Motor neuron (in vitro differentiated cells): ENCODE measurements around the gene ILF2. TPM values are rescaled to one million over a fixed set of nuclear protein-coding genes. Genes with fewer than 3 reads are reported as not detected.
"Not testable (repeated sequence)": the region's sequence is repeated elsewhere in the genome, so short reads cannot be mapped to it uniquely, and the experiment has no call there.

ENCODE experiments used
- ATAC-seq, 8 experiments: fragments of 200-7000 bp; cut with Tn5 transposase; replicated peaks in 6 of 8; 2 replicates each; pipeline ENCODE4 v1.8.0; 2021; ENCODE audit warnings: mild to moderate bottlenecking in 8 of 8, moderate library complexity in 8 of 8
- H3K27ac ChIP-seq, 2 donors: fragments of 250-450 bp; sonication (Bioruptor Pico); 2 replicates each; pipeline ENCODE4 v1.9.0; 2021; ENCODE audit warnings: antibody characterized with exemption in 2 of 2, mild to moderate bottlenecking in 2 of 2, moderate library complexity in 1 of 2
- H3K4me1 ChIP-seq, 2 donors: fragments of 250-450 bp; sonication (Bioruptor Pico); replicated peaks in 1 of 2; 2 replicates each; pipeline ENCODE4 v1.6.1; 2021; ENCODE audit warnings: antibody characterized with exemption in 2 of 2, mild to moderate bottlenecking in 2 of 2, moderate library complexity in 1 of 2
- H3K4me3 ChIP-seq, 5 donors: fragments of 250-450 bp; sonication (Bioruptor Pico); 2 replicates each; pipeline ENCODE4 v1.9.0; 2021; ENCODE audit warnings: antibody characterized with exemption in 5 of 5, mild to moderate bottlenecking in 5 of 5, moderate library complexity in 4 of 5
- WGBS, 10 experiments: fragments of 450-650 bp; shearing (Covaris generic); methylation state at CpG; one replicate each; pipeline ENCODE4 v1.0.0; 2022; 5-methylcytosine and 5-hydroxymethylcytosine counted together
- in situ Hi-C, 9 experiments: fragments of 400-800 bp; cut with MboI; loops; one replicate each; pipeline ENCODE4 v1.15.0; 2021; ENCODE audit warnings: low sequenced_read_pairs in 9 of 9, low pct_unique_long_range_greater_than_20kb in 2 of 9; ENCODE audit not compliant: unreplicated experiment in 9 of 9
- total RNA-seq, 8 experiments: library from RNA; unstranded; fragments of 300-600 nt; gene quantifications; 2 replicates each; pipeline versions ENCODE4 v1.2.3 to v1.2.4, GENCODE V29; 2022

The ILF2 gene
- total RNA-seq, 8 experiments from 2014 or later, result 116 to 542 (median 228) TPM

DNA sequence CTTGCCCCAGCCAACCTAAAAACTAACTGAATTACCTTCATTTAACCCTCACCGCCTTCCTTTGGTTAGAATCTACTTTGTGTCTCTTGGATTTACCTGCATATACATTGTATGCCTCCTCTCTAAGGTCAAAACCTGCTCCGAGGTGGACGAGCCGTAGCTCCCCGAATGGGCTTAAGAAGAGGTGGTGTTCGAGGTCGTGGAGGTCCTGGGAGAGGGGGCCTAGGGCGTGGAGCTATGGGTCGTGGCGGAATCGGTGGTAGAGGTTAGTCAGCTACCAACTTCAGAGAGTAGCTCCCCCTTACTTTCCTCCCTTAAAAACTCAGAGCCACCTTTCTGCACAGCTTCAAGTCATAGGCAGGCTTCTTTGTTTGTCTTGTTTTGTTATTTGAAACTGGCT is 27.7 kb downstream of the ILF2 start:
- in situ Hi-C loops, result loop anchor here in 3 of 9 experiments (25.0 kb wide), 1 partner anchor 131 kb away; no protein-coding TSS in a partner anchor
- Histone ChIP-seq H3K4me3 (no peak overlapping the region), H3K4me1 (no peaks in the 10 kb centered on the region), H3K27ac (no peak overlapping the region)
- 70 to 100% (median 97%) methylated on average over 2 to 11 of the region's 11 CpGs; no CpG with 5 or more reads in 1 of the 10 experiments for WGBS, 10 experiments
- no peak for ATAC-seq

DNA sequence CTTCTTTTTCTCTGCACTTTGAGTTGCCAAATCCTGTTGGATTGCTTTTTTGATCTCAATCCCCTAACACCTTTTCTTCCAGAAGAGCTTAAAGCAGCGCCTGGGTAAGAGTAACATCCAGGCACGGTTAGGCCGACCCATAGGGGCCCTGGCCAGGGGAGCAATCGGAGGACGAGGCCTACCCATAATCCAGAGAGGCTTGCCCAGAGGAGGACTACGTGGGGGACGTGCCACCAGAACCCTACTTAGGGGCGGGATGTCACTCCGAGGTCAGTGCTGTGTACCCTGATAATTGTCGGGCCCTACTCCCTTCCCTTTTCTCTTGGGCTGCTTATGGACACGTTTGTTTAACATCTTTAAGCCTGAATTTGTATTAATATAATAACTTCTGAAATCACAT is 28.6 kb downstream of the ILF2 start:
- ATAC-seq, result no peak
- H3K27ac ChIP-seq, result no peak overlapping the region
- in situ Hi-C loops, result loop anchor here in 3 of 9 experiments (25.0 kb wide), 1 partner anchor 130 kb away; no protein-coding TSS in a partner anchor
- 60 to 100% (median 92%) methylated on average over 1 to 10 of the region's 11 CpGs; no CpG with 5 or more reads in 2 of the 10 experiments for WGBS, 10 experiments
- H3K4me1 ChIP-seq, result no peaks in the 10 kb centered on the region
- no peak overlapping the region for H3K4me3 ChIP-seq

DNA sequence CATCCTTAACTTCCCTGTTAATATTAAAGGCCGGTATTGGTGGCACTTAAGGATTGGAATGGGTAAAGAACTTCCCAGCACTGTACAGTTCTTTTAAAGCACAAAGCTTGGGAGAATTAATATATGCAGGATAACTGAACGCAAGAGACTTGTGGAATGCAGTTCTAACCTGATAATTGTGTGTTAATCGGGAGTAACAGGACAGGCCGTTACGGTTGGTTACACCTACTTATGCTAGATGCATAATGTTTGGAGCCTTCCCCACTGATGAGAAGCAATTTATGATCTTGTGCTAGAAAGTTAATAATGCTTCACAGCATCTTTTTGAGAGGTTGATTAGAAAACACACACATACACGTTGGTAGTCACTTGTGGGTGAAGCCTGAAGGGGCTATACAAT is 29.9 kb downstream of the ILF2 start:
- in situ Hi-C loops, result loop anchor here in 3 of 9 experiments (25.0 kb wide), 1 partner anchor 129 kb away; no protein-coding TSS in a partner anchor
- ATAC-seq, result peak in 4 of 8 experiments; percentile 8 to 22 (median 14)
- Histone ChIP-seq H3K4me1 (peaks cover 1 to 2% of the 10 kb centered on the region in 2 donors), H3K4me3 (no peak overlapping the region), H3K27ac (no peak overlapping the region)
- 55 to 86% (median 68%) methylated on average over 3 to 6 of the region's 6 CpGs; no CpG with 5 or more reads in 2 of the 10 experiments for WGBS, 10 experiments

DNA sequence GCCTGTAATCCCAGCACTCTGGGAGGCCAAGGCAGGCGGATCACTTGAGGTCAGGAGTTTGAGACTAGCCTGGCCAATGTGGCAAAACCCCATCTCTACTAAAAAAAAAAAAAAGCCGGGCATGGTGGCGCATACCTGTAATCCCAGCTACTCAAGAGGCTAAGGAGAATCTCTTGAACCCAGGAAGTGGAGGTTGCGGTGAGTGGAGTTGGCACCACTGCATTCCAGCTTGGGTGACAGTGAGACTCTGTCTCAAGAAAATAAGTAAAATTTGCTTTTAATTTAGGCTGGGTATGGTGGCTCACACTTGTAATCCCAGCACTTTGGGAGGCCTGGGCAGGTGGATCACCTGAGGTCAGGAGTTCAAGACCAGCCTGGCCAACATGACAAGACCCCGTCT is 30.6 kb downstream of the ILF2 start:
- not testable (repeated sequence) for H3K4me3 ChIP-seq, H3K4me1 ChIP-seq, H3K27ac ChIP-seq, ATAC-seq
- in situ Hi-C loops, result loop anchor here in 3 of 9 experiments (25.0 kb wide), 1 partner anchor 128 kb away; no protein-coding TSS in a partner anchor
- WGBS, 10 experiments, result 80 to 100% (median 95%) methylated on average over 1 to 5 of the region's 5 CpGs; no CpG with 5 or more reads in 2 of the 10 experiments

DNA sequence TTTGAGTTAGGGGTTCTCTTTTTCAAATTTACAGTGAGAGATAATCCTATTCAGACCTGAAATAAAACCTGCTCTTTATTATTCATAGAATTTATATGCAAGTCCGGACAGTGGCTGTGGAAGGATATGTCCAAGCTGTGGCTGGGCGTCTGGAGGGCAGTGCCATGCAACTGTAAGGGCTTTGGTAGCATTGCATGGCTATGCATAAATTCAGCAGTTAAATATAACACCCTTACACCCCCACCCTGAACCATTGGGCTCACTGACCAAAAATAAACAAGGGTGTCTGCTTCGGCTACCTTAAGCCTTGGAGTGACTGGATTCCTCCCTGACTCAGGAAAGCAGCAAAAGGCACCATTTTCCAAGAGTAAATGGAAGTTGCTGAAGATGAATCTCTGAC is 31.5 kb downstream of the ILF2 start:
- in situ Hi-C loops, result loop anchor here in 3 of 9 experiments (25.0 kb wide), 1 partner anchor 127 kb away; no protein-coding TSS in a partner anchor
- no peak overlapping the region for H3K27ac ChIP-seq
- peak in 3 of 8 experiments; percentile 14 to 61 (median 39) for ATAC-seq
- H3K4me3 ChIP-seq, result no peak overlapping the region
- H3K4me1 ChIP-seq, result peaks cover 11 to 12% of the 10 kb centered on the region in 2 donors
- 14 to 100% (median 71%) methylated on average over 1 to 3 of the region's 3 CpGs; no CpG with 5 or more reads in 1 of the 10 experiments for WGBS, 10 experiments

DNA sequence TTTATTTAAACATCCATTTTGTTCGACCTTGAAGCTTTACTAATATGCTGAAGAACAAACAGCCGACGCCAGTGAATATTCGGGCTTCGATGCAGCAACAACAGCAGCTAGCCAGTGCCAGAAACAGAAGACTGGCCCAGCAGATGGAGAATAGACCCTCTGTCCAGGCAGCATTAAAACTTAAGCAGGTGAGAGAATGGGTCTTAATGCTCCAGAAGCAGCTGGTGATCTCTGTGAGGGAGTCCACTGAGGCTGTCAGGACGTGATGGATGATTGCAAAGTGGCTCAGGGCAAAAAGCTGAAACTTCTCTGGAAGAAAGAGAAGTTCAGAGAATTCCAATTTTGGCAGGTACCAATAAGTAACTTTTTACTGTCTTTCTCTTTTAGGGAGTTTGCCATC is 32.5 kb downstream of the ILF2 start:
- ATAC-seq, result no peak
- 13 to 89% (median 81%) methylated on average over 1 to 6 of the region's 6 CpGs; no CpG with 5 or more reads in 3 of the 10 experiments for WGBS, 10 experiments
- Histone ChIP-seq H3K4me3 (no peak overlapping the region), H3K4me1 (peaks cover 11 to 12% of the 10 kb centered on the region in 2 donors), H3K27ac (no peak overlapping the region)
- in situ Hi-C loops, result loop anchor here in 3 of 9 experiments (25.0 kb wide), 1 partner anchor 126 kb away; no protein-coding TSS in a partner anchor

DNA sequence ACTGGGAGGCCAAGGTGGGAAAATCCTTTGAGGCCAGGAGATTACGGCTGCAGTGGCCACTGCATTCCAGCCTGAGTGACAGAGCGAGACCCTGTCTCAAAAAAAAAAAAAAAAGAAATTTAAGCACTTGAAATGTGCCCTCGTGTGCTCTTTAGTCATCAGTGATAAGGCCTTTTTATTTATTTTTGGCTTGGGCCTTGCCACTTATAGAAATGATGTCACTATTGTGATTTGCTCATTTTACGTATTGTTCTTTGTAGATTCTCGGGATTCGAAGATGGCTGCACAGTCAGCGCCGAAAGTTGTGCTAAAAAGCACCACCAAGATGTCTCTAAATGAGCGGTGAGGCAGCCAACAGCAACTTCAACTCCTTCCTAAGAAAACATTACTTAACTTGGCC is 34.5 kb downstream of the ILF2 start:
- Histone ChIP-seq H3K4me1 (peaks cover 11 to 12% of the 10 kb centered on the region in 2 donors), H3K27ac (no peak overlapping the region), H3K4me3 (no peak overlapping the region)
- 91 to 100% (median 96%) methylated on average over 6 to 9 of the region's 9 CpGs; no CpG with 5 or more reads in 2 of the 10 experiments for WGBS, 10 experiments
- in situ Hi-C loops, result loop anchor here in 3 of 9 experiments (25.0 kb wide), 1 partner anchor 124 kb away; no protein-coding TSS in a partner anchor
- ATAC-seq, result no peak

DNA sequence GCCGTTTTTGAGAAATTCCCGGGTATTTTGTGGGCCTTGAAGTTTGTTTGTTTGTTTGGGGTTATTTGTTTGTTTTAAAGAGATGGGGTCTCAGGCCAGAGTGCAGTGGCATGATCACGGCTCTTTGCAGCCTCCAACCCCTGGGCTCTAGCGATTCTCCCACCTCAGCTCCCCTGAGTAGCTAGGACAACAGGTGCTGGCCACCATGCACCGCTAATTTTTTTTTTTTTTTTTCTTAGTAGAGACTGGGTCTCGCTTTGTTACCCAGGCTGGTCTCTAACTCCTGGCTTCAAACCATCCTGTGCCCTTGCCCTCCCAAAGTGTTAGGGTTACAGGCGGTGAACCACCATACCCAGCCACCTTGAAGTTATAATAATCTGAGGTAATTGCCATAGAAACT is 34.9 kb downstream of the ILF2 start:
- in situ Hi-C loops, result loop anchor here in 3 of 9 experiments (25.0 kb wide), 1 partner anchor 124 kb away; no protein-coding TSS in a partner anchor
- Histone ChIP-seq H3K27ac (no peak overlapping the region), H3K4me3 (peak overlapping the region in 4 of 5 donors; percentile 84 to 100 (median 100)), H3K4me1 (peaks cover 11 to 12% of the 10 kb centered on the region in 2 donors)
- 67 to 100% (median 91%) methylated on average over 1 to 7 of the region's 7 CpGs; no CpG with 5 or more reads in 2 of the 10 experiments for WGBS, 10 experiments
- ATAC-seq, result no peak

DNA sequence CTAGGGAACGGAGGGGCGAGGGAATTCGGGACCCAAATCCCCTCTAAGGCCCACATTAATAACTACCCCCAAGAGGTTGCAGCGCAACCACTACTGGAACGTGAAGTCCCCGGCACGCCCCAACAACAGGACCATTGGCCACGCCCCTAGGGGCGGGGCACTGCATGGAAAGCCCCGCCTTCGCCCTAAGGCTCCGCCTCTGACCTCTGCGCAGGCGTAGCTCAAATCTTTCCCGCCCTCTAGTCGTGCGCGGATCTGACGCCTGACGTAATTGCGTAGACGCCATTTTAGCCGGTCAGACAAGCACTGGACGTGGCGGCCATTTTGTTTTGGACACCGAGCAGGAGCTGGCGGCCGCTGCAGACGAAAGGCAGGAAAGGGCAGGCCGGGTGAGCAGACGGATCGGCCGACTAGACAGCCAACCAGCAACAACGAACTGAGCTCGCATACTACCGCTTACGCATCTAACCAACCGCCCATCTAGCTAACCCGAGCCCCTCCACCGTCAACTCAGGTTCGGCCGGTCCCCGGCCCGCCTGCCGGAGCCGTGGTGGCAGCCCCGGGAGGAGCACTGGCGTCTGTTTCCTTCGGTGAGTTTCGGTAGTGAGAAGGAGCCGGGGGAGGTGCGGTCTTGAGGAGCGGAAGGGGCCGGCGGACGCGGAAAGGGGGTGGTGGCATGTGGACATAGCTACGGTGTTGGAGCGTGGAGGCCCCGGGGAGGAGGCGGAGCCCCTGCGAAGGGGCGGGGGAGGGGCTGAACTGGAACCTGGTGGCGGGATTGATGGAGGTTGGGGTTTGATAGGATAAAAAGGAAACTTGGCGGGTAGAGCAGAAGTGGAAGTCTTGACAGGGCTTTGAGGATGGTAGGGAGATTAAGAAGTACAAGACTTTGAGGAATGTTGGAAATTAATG is 36.8 kb downstream of the ILF2 start, which contains the start of gene CHTOP:
Gene CHTOP (plus strand): TSS at position 313 of the 912 bp plus-strand sequence. CDS start 2,523 bp downstream, outside the sequence.
- in situ Hi-C loops, result loop anchor here in 3 of 9 experiments (25.0 kb wide), 1 partner anchor 122 kb away; no protein-coding TSS in a partner anchor
- Histone ChIP-seq H3K4me1 (peaks cover 12 to 15% of the 10 kb centered on the region in 2 donors), H3K27ac (peak within 1 kb of the TSS; percentile 100), H3K4me3 (peak within 1 kb of the TSS; percentile 84 to 100 (median 99))
- peak; percentile 89 to 96 (median 94) for ATAC-seq
- 0 to 10% (median 3%) methylated on average over 4 to 22 of the region's 65 CpGs; no CpG with 5 or more reads in 3 of the 10 experiments for WGBS, 10 experiments

DNA sequence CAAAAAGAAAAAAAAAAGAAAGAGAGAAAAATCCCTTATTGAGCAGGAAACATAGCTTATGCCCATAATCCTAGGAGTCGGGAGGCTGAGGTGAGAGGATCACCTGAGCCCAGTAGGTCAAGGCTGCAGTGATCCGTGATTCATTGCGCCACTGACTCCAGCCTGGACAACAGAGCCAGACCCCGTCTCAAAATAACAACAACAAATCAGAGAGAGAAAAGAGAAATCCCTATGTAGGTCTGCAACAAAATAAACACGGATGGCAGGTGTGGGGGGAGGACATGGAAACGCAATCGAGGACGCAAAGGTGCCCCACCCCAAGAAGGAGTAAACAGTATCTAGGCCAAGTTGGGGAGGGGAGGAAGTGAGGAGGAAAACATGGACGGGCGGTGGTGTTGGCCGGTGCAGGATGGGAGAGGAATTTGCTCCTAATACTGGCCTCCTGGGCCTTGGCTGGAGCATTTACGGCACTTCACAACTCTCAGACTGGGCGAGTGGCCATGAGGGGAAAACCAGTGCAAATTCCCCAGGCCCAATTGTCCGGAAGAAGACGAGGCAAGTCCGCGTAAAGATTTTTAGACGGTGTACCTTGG is 37.5 kb downstream of the ILF2 start:
- peak overlapping the region in 3 of 5 donors; percentile 99 to 100 (median 100) for H3K4me3 ChIP-seq
- 54 to 100% (median 79%) methylated on average over 3 to 18 of the region's 18 CpGs for WGBS, 10 experiments
- ATAC-seq, result peak in 2 of 8 experiments; percentile 0 to 15
- H3K27ac ChIP-seq, result no peak overlapping the region
- in situ Hi-C loops, result loop anchor here in 3 of 9 experiments (25.0 kb wide), 1 partner anchor 121 kb away; no protein-coding TSS in a partner anchor
- H3K4me1 ChIP-seq, result peaks cover 12 to 15% of the 10 kb centered on the region in 2 donors

DNA sequence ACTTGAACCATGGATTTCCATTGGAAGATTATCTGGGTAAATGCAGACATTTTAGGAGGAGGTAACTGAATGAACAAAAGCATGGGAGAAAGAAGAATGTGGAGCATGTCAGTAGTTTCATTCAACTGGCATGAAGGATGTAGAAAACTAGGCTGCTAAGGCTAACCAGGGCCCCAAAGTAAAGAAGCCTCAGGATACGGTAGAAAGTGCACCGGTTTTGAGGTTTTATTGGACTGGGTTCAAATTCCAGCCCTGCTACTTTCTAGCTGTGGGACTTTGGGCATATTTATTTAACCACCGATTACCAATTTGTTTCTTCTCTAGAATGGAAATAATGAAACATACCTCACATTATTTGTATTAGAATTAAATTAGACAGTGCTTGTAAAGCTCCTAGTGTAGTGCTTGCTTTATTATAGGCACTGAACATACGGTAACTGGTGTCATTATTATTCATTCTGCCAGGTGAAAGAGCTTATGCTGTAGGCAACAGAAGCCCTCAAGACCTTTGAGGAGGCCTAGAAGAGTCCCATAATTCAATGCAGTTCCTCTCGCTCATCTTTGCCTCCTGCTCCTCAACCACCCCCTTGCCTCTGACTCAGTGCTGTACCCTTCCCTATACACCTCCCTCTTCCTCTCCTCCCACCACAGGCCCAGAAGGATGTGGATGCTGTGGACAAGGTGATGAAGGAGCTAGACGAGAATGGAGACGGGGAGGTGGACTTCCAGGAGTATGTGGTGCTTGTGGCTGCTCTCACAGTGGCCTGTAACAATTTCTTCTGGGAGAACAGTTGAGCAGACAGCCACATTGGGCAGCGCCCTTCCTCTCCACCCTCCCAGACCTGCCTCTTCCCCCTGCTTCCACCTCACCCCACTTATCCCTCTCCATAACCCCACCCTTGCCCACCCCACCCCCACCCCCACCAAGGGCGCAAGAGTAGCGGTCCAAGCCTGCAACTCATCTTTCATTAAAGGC is 39.5 kb downstream of the ILF2 start:
- Histone ChIP-seq H3K4me3 (no peak overlapping the region), H3K27ac (no peak overlapping the region), H3K4me1 (peaks cover 28 to 33% of the 10 kb centered on the region in 2 donors)
- in situ Hi-C loops, result loop anchor here in 3 of 9 experiments (25.0 kb wide), 1 partner anchor 119 kb away; no protein-coding TSS in a partner anchor
- ATAC-seq, result no peak
- 40 to 88% (median 80%) methylated on average over 1 to 7 of the region's 10 CpGs for WGBS, 10 experiments
